NCI-H82 treated with DMSO at 0.1 percent for 48 hours (cell line): Measurements from ENCODE around the gene RAB30.

ENCODE experiments used
- DNase-seq: peaks from one replicate; lab custom pipeline; 2025; ENCODE audit not compliant: unreplicated experiment; lab: John Stamatoyannopoulos, UW

The RAB30 gene, protein sequence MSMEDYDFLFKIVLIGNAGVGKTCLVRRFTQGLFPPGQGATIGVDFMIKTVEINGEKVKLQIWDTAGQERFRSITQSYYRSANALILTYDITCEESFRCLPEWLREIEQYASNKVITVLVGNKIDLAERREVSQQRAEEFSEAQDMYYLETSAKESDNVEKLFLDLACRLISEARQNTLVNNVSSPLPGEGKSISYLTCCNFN

DNA sequence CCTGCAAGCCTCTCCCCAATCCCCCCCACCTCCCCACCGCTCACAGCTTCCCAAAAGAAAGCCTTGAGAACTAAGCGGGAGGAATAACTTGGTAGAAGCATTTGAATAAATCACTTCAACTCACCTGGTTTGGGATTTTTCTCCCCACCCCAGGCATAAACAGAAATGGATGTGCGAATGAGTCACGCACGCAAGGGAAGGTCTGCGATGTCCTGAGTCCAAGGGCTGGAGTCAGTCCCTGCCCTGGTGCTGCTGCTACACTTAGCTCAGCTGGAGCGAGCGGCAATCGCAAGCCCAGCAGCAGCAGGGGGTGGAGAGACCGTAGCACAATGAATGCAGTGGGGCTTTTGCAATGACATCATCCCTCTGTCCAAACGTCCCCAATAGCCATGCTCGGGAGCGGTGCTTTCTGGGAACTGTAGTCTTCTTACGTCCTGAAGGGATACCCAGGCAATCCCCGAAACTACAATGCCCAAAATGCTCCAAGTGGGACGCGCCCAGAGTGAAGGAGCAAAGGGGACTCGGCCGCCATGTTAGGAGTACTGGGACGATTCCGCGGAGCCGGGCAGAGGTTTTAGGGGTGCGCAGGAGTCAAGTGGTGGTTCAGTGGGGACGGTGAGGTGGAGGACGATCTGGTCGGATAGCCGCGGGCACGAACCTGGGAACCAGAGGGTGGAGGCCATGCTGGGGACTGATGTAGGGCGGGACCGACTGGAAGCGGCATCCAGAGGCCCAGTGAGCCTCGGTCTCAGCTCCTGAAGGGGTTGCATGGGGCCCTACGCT is at the start of gene RAB30:
Gene RAB30, minus strand, starts transcription at position 331 of the 783 bp plus-strand sequence. CDS start 74,581 bp downstream, outside the sequence.
- DNase-seq: peak; percentile 97

DNA sequence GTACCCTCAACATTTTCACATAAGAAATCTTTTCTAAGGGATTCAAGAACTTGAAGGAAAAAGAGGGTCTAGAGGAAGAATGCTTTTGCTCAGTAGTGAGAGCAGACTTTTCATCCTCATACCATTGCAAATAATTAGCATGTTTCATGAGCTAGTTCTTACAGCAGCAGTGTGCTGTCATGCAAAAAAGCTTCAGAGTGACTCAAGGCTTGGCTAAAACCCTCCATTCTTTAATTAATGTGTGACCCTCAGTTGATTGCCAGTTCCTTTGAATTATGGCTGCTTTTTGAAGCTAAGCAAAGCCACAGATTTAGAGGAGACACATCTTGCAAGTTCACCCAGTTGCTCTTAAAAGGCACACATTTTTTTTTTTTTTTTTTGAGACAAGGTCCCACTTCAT is 48.6 kb upstream of the RAB30 start:
- no peak for DNase-seq

DNA sequence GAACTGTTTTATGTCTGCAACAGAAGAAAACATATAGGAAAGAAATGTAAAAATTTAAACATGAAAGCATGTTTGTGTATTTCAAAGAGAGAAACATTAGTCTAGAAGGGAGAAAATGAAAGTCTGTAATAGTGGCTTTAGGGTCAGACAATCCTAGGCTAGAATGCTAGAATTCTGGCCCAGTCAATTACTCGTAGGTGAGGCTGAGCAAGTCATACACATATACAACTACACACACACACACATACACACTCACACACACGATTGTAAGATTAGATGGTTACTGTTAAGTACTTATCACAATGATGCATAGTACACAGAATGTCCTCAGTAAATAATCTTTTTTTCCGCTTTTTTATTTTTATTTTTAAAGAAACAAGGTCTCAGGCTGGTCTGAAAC is 47.5 kb upstream of the RAB30 start:
- no peak for DNase-seq

DNA sequence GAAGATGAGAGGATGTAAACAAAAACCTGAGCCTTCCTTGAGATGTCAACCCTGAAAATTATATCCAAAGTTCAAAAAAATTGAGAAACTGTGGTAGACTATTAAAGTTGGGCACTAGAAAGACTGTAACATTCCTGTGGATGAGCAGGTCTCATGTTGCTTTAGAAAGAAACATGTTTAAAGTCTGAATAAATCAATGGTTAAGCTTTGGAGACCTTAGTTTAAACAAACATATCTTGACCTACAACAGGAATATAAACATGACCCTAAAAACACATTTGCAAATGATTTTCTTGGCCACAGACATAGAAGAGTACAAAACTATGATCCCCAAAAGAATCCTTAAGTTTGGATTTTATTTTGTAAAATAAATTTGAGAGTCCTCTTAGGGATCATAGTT is 47.1 kb upstream of the RAB30 start:
- DNase-seq: no peak

DNA sequence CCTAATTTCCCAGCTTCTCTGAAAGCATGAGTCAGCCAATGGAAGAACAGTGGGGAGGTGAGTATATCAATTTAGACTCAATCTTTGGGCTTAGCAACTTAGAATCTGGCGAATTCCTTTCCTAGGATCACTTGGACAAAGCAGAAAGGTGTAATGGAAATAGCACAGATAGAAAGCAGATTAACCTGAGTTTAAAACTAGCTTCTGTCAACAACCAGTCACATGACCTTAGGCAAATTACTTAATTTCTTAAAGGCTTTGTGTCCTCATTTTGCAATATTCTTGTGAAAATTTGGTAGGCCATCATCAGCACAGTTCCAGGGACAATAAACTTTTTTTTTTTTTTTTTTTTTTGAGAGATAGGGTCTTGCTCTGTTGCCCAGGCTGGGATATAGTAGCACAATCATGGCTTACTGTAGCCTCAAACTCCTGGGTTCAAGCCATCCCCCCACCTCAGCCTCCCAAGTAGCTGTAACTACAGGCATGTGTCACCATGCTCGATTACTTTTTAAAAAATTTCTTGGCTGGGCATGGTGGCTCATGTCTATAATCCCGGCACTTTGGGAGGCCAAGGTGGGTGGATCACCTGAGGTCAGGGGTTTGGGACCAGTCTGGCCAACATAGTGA is 44.4 kb upstream of the RAB30 start:
- no peak for DNase-seq

DNA sequence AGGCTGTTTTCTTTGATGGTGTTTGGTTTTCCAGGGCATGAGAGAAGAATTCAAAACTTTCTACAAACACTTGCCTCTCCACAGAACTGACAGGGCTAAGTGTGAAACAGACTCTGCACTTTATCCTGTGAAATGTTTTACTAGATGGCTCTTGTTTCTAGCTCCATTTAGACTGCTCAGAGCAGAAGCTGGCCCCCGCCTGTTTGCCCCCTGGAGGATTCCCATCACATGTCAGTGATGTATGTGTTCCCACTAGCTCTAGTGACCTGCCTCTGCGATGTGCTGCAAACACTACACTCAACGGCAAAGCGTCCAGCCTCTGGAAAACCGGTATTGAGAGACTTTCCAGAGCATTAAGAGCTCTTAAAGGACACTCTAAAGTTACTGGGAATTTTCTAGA is 43.9 kb upstream of the RAB30 start:
- DNase-seq: no peak

DNA sequence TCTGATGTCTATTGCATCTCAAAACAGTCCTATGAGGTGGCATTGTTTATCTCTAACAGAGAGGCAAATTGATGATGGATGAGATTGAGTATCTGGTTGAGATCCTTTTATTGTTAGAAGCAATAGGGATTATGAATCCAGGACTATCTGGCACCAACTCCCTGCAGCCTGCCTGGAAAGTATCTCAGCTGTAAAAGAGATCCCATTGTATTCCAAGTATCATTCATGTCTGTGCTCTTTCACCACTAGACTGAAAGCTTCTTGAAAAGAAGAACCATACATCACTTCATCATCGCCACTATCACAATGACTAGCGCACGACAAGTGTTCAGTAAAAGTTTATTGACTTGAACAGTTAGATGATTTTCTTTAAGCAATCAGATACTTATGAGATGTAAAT is 43.3 kb upstream of the RAB30 start:
- no peak for DNase-seq

DNA sequence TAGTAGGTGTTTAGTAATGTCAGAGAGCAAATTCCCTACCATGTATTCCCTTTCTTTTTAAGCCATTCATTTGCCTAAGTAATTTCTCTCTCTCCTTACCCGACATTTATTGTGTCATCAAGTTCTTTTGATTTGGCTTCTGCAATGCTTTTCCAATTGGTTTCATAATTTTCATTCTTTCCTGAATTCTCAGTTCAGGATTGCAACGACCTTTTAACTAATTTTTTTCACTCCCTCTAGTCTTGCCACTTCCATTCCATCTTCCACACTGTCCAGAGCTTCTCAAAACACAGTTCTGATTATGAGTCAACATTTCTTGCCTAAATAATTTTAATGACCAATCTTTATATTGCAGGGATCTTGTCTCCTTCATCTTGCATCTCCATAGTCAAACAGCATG is 41.2 kb upstream of the RAB30 start:
- DNase-seq: no peak

DNA sequence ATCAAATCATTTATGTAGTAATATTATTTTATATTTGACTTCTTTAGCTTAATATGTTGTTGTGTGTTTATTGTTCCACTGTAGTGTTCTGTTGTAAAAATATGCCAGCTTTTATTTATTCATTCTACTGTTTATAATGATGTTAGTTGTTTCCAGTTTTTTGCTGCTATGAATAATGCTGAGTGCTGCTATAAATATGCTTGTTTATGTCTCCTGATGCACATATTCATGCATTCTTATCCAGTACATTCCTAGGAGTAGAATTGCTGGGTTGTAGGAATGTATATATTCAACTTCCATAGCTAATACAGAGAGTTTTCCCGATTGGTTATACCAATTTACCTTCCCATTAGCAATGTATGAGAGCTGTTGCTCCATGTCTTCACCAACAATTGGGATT is 33.5 kb upstream of the RAB30 start:
- DNase-seq: no peak

DNA sequence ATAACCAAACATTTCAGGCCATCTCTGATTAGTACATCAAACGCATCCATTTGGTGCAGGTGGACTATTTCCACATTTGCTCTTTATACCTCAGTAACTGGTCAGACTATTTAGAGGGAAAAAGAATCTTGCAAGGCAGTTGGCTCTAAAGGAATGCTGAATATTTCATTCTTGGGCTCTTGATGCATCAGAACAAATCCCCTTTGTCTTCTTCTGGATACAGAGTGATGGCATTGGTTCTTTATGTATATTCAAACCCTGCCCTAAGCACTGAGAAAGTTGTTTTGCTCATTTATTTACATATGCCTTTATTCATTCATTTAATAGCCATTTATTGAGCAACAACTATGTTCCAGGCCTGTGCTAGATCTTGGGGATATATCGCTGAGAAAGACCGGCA is 31.1 kb upstream of the RAB30 start:
- no peak for DNase-seq

DNA sequence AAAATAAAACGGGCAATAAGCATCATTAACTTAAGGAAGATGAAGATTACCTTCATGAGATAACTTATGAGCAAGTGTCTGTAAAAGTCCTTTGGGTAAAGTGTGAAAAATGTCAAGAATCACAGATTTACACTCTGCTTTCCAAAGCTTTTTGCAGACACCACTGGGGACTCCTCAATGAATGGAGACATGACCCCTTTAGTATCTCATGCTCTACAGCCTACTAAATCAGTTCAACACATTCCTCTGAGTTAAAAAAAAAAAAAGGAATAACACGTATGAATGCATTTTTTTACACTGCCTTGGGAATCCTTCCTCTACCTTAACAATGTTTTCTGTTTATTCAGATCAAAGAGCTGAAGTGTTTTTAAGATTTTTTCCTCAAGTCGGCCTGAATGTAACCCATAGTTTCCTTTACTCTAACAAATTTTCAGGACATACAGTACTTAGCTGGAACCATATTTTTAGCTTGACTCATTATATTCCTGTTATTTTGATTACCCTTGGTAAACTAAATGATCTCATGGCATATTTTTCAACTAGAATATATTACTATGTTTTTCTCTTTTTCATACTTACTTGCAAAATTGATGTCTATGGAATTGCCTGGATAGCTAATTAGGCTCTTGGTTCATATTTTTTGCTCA is 25.9 kb upstream of the RAB30 start:
- no peak for DNase-seq

DNA sequence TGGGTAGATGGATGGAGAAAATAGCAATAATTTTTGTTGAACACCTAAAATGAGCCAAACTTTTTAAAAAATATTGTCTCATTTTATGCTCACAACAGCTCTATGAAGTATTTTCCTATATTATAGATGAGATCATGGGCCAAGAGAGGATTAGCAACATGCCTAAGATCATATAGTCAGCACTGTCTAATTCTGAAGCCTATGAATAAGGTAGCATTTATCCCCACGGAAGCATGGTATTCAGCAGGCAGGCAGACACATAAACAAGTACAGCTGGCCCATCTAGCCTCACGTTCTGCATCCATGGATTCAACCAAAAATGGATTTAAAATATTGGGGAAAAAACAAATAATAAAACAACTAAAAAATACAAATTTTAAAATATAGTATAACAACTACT is 21.9 kb upstream of the RAB30 start:
- DNase-seq: no peak

DNA sequence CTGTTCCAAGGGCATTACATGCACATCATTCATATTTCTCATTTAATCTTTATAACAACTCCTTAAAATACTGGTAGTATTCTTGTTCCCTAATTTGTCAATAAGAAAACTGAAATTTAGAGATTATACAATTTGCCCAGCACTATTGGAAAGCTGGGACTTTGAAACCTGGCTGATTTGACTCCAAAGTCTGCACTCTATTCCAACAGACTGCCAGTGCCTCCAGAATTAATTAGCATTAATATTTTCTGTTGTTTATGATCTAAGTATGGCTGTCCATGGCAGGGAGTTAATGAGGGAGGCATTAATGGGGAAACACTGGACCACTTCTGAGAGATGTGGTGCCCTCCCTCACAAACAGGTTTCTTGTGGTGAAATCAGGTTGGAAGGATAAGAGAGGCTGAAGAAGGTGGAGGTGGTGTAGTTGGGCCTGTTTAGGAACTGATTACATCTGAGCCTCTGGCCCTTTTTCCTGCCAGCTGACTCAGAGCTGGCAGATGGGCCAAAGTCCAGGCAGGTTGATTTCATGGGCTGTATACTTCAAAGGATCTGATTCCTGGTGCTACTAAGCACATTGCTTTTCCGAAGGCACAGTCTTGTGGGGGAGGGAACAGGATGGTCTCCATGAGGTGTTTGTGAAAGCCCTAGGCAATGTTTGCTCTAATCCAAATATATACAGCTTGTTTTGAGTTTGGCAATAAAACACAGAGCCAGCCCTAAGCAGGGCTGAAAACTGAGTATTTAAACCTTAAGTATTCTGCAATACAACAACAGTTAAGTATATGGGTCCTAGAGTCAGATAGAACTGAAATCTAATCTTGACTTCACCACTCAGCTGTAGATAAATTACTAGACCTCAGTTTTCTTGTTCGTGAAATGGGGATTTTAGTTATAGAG is 21.0 kb upstream of the RAB30 start:
- DNase-seq: no peak

DNA sequence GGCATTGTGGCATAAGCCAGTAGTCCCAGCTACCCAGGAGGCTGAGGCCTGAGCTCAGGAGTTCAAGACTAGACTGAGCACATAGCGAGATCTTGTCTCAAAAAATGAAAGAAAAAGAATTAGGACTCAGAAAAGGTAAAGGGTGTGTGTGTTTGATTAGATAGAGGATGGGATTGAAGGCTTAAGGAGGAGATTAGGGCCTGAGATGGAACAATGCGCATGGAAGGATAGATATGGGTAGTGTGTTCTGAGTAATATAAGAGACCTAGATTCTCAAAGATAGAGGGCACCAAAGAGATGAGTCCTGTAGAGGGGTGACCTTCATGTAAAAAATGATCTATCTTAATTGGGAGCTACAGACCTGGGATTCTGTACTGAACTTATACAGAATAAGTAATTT is 17.3 kb upstream of the RAB30 start:
- no peak for DNase-seq

DNA sequence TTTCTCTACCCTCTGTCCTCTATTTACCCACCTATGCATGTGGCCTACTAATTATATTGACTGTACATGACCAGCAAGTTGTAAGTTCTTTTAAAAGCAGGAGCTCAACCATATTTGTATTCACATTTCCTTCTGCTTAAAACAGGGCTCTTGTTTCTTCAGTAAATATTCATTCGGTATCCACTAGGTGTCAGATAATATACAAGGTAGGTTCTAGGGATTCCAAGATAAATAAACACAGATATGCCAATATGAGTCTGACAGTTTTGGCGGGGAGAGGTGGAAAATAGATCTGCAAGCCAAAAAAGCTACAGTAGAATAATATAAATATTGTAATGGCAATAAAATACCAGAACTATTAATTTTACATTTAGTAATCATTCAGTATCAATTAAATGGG is 15.3 kb upstream of the RAB30 start:
- DNase-seq: no peak

DNA sequence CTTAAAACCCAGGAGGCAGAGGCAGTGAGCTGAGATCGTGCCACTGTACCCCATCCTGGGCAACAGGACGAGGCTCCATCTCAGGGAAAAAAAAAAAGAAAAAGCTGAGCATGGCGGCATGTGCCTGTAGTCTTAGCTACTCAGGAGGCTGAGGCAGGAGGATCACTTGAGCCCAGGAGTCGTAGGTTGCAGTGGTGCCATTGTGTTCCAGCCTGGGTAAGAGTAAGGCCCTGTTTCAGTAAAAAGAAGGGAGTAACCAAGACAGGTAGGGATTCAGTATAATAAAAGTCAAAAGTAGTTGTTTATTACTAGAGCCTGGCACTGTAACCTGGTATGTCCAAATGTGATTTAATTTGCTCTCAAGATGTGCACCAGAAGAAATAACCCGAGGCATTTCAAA is 8.1 kb upstream of the RAB30 start:
- no peak for DNase-seq

DNA sequence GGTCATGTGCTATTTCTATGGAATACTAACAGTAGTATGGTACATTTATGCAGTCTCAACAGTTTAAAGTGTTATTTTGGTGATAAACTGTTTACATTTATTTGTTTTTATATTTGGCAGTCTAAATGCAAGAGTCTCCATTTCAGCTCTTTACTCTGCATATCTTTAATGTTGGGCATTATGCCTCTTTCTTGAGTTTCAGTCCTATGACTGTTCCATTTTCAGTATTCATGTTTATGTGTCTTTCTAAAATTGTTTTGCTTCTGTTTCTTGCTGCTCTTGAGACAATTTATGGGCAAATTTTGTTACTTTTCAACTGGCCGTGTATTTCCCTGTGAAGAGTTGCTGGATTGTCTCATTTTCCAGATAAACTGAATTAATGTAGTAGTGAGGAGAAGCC is 6.6 kb upstream of the RAB30 start:
- DNase-seq: no peak

DNA sequence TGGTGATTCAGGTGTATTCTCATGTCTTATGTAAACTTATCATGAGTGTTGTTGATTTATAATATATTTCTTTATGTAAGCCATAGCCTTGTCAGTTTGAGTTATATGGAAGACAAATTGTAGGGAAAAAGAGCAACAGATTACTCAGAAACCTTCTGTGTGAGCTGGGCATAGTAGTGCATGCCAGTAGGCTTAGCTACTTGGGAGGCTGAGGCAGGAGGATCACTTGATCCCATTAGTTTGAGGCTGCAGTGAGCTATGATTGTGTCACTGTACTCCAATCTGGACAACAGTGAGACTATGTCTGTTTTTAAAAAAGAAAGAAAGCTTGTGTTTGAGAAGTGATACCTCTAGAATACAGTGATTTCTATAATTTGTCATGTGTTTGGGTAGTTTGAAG is 2.2 kb upstream of the RAB30 start:
- DNase-seq: no peak

DNA sequence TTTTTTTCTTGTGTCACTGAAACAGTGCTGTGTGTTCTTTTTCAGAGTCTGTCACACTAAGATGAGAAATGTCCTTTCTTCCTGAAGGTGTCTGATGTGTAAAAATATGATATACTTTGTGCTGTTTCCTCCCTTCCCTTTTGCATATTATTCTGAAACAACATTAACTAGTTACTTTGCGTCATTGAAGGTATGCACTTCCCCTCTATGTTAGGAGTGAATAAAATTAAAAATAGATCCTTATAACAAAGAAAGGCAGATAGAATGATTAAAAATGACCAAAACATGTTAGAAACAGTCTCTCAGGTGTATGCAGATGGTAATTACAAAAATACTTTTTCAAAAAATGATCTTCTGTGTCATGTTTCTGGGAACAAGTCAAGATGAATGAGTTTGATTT is 1.6 kb upstream of the RAB30 start:
- DNase-seq: no peak

DNA sequence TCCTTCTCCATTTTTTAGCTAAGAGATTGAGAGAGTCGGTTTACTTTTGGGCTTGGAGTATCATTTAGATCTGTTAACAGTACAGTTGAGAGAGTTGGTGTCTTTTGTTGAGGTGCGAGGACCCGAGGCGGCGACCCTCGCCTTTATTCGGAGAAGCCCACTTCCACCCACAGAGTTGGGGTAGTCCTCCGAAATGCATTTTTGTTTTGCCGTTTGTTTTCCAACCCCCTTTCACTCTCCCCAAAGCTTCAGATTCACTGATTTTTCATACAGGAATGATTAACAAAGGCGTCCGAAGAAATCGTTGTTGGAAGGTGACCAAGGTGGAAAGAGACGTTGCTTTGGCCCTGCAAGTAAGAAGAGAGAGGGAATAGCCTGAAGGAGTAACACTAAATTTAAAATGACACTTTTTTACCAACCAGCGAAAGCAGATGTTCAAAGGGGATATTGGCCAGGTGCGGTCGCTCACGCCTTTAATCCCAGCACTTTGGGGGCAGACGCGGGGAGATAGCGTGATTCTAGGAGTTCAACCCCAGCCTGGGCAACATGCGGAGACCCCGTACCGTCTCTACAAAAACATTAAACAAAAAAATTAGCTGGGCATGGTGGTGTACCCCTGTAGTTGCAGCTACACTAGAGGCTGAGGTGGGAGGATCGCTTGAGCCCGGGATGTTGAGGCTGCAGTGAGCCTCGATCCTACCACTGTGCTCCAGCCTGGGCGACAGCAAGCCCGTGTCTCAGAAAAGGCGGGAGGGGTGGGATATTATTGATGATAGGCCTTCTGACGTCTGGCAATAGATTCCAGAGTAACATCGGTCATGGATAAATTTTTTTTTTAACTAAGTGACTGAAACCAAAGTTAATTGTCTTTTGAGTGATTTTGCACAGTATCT is 899 bp upstream of the RAB30 start:
- DNase-seq: no peak
